Stomach (tissue), 4 donors: Measurements from ENCODE around the gene GAGE12F.
"Not testable (repeated sequence)": the region's sequence is repeated elsewhere in the genome, so short reads cannot be mapped to it uniquely, and the experiment has no call there.

ENCODE experiments used
- POLR2A ChIP-seq, 4 donors: fragments of 450-650 bp; IDR thresholded peaks; one replicate each; pipeline ENCODE4 v1.6.1; 2016; ENCODE audit warnings: antibody characterized with exemption in 4 of 4, control low read depth in 2 of 4, mild to moderate bottlenecking in 1 of 4, moderate library complexity in 1 of 4
- POLR2AphosphoS5 ChIP-seq, 3 donors: sonication (generic); formaldehyde crosslinking; IDR thresholded peaks; one replicate each; pipeline ENCODE4 v1.6.1; 2016; ENCODE audit warnings: antibody characterized with exemption in 3 of 3

DNA sequence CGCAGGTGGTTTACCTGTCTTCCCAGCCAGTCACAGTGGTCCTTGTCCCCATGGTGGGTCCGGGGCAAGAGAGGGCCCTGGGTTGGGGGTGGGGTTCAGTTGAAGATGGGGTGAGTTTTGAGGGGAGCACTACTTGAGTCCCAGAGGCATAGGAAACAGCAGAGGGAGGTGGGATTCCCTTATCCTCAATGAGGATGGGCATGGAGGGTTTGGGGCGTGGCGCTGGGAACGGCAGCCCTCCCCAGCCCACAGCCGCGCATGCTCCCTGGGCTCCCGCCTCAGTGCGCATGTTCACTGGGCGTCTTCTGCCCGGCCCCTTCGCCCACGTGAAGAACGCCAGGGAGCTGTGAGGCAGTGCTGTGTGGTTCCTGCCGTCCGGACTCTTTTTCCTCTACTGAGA lies 28.8 kb upstream of the GAGE12F start, which contains the start of gene GAGE12C:
- not testable (repeated sequence) for TF ChIP-seq POLR2A, POLR2AphosphoS5 (IDR thresholded peaks at IDR 0.05)
